Activated naive CD8-positive, alpha-beta T cell treated with anti-CD3 and anti-CD28 coated beads, Interleukin-2, amount 50 U/mL, for 16 hours (primary cell): ENCODE results near the gene PIGW.
A peak's percentile ranks its signal among the peaks of the same experiment; 100 is the strongest.

Source experiments
- DNase-seq: peaks from one replicate; pipeline ENCODE4 v3.0.0-alpha.2; 2020; ENCODE audit warnings: low read depth, low spot score

PIGW gene

GRCh38 chr17:36534840-36535668 is at the start of gene PIGW, which contains the start of gene MYO19:
Gene PIGW, plus strand, starts transcription at chr17:36534987. Its CDS starts 2,115 bp downstream, at chr17:36537102.
Gene MYO19, minus strand, starts transcription at chr17:36534868. Its CDS starts 2,330 bp downstream, at chr17:36532538.
- peak; percentile 79 for DNase-seq

- no peak for DNase-seq
Observed at GRCh38 chr17:36485027-36485426, 49.8 kb upstream of the PIGW start.

GRCh38 chr17:36485805-36486203 is 49.0 kb upstream of the PIGW start:
- DNase-seq, result no peak

GRCh38 chr17:36486204-36487194 is 48.3 kb upstream of the PIGW start, which contains the start of gene ZNHIT3:
Gene ZNHIT3, plus strand, starts transcription at chr17:36486681. Its CDS starts 19 bp downstream, at chr17:36486700.
- peak; percentile 81 for DNase-seq

GRCh38 chr17:36493956-36494355 is 40.8 kb upstream of the PIGW start:
- DNase-seq, result no peak

GRCh38 chr17:36494674-36495073 is 40.1 kb upstream of the PIGW start:
- DNase-seq, result no peak

GRCh38 chr17:36495076-36495578 is 39.7 kb upstream of the PIGW start:
- DNase-seq, result no peak

GRCh38 chr17:36496018-36496789 is 38.6 kb upstream of the PIGW start:
- no peak for DNase-seq

- DNase-seq, result no peak
Observed at GRCh38 chr17:36498155-36498554, 36.6 kb upstream of the PIGW start.

- no peak for DNase-seq
Observed at GRCh38 chr17:36498560-36499300, 36.1 kb upstream of the PIGW start.

GRCh38 chr17:36500745-36501225 is 34.0 kb upstream of the PIGW start:
- no peak for DNase-seq

- no peak for DNase-seq
Observed at GRCh38 chr17:36501351-36501750, 33.4 kb upstream of the PIGW start.

GRCh38 chr17:36501963-36502362 is 32.8 kb upstream of the PIGW start:
- DNase-seq, result no peak

- no peak for DNase-seq
Observed at GRCh38 chr17:36503456-36504155, 31.2 kb upstream of the PIGW start.

GRCh38 chr17:36504156-36504545 is 30.6 kb upstream of the PIGW start:
- DNase-seq, result no peak

- DNase-seq, result no peak
Observed at GRCh38 chr17:36505171-36505570, 29.6 kb upstream of the PIGW start.

- DNase-seq, result no peak
Observed at GRCh38 chr17:36506249-36506826, 28.4 kb upstream of the PIGW start.

GRCh38 chr17:36506831-36507230 is 28.0 kb upstream of the PIGW start:
- DNase-seq, result no peak

GRCh38 chr17:36507266-36507665 is 27.5 kb upstream of the PIGW start:
- no peak for DNase-seq
